Lower leg skin (tissue), 3 donors: ENCODE results near the gene RADX.

Experiments
- POLR2A ChIP-seq, 2 donors: fragments of 450-650 bp; IDR thresholded peaks; one replicate each; pipeline ENCODE4 v1.6.1; 2016 to 2017; ENCODE audit warnings: antibody characterized with exemption in 2 of 2, mild to moderate bottlenecking in 1 of 2, moderate library complexity in 1 of 2
- TF ChIP-seq, protein P1 (sequence below), 3 donors: fragments of 450-650 bp; IDR thresholded peaks; one replicate each; pipeline ENCODE4 v1.5.1; 2016; ENCODE audit warnings: antibody characterized with exemption in 3 of 3, mild to moderate bottlenecking in 3 of 3, moderate library complexity in 2 of 3

DNA sequence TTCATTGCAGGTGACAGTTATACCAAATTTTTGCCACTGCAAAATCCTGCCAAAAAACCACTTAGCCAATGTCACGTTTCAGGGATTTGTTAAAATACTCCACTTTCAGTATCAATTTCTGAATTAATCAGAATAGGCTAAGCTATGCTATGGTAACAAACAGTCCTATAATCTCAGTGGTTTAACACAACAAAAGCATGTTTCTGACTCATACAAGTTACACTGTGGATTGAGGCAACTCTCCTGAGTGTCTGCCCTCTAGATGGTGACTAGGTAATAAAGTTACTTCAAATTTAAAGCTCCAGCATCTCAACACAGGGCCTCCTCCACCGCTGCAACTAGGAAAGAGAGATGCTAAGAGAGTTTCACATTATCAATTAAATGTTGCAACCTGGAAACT, 23.0 kb upstream of the RADX start:
- TF ChIP-seq POLR2A (IDR thresholded peaks at IDR 0.05), result no peak
- TF ChIP-seq, protein P1, sequence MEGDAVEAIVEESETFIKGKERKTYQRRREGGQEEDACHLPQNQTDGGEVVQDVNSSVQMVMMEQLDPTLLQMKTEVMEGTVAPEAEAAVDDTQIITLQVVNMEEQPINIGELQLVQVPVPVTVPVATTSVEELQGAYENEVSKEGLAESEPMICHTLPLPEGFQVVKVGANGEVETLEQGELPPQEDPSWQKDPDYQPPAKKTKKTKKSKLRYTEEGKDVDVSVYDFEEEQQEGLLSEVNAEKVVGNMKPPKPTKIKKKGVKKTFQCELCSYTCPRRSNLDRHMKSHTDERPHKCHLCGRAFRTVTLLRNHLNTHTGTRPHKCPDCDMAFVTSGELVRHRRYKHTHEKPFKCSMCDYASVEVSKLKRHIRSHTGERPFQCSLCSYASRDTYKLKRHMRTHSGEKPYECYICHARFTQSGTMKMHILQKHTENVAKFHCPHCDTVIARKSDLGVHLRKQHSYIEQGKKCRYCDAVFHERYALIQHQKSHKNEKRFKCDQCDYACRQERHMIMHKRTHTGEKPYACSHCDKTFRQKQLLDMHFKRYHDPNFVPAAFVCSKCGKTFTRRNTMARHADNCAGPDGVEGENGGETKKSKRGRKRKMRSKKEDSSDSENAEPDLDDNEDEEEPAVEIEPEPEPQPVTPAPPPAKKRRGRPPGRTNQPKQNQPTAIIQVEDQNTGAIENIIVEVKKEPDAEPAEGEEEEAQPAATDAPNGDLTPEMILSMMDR (IDR thresholded peaks at IDR 0.05), result no peak
